ENCODE data around the gene MACROD2.

The MACROD2 gene

GRCh38 chr20:15889514-15890256 is 1894.4 kb downstream of the MACROD2 start:
- no peak for DNase-seq (ENCODE audit: low read depth, low spot score)

- no peak for DNase-seq (ENCODE audit: low read depth, low spot score)
Observed at GRCh38 chr20:15890407-15890982, 1895.2 kb downstream of the MACROD2 start.

DNA sequence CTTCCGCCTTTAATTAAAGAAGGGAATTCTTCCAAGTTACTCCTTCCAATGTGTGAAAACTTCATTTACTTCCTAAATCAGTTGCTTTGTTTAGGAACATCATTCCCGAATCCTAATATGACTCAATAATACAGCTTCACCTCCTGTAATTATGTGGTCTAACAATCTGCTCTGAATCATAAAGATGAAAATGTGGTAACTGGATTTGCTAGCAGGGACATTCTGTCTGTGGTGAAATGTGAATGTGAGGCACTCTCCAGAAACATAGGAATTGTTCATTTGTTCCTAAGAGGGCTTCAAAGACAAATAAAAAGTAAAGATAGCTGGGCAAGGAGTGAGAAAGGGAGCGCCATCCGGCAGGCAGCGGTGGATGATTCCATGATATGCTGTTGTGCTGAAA is 1899.8 kb downstream of the MACROD2 start:
- no peak for DNase-seq (ENCODE audit: low read depth, low spot score)

GRCh38 chr20:15895560-15896084 is 1900.3 kb downstream of the MACROD2 start:
- DNase-seq (ENCODE audit: low read depth, low spot score), result no peak

DNA sequence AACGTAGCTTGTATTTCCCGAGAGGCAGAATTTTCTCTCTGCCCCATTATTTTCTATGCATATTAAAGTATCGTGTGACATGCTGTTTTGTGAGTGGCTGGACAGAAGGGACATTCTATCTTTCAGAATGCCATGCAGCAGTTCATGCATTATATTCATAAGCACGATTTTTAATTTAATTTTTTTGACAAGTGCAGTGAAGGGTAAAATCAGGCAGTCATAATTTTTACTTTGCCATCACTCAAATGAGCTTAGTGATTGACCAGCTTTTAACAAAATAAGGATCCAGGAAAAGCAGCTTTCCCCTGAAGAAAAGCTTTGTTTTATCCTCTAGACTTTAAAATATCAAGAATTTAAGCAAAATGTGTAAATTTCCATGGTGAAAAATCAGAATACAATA is 1904.7 kb downstream of the MACROD2 start:
- DNase-seq (ENCODE audit: low read depth, low spot score), result no peak

DNA sequence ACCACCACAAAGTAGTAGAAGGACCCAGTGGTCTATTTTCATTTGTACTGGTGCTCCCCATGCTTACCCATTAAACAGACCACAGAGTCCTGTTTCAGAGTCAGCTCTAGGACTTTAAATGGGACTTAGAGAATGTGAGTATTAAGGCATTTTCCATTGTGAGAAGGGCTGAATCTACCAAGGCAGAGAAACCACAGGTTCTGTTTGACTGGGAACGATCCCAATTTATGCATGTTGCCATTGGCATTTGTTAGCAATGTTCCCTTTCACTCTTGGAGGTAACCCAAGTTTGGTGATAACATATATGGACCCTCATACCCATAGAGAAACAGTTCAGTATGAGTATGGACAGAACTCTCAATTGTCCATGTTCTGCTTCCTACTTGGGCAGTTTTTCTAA is 1905.1 kb downstream of the MACROD2 start:
- DNase-seq (ENCODE audit: low read depth, low spot score), result no peak

DNA sequence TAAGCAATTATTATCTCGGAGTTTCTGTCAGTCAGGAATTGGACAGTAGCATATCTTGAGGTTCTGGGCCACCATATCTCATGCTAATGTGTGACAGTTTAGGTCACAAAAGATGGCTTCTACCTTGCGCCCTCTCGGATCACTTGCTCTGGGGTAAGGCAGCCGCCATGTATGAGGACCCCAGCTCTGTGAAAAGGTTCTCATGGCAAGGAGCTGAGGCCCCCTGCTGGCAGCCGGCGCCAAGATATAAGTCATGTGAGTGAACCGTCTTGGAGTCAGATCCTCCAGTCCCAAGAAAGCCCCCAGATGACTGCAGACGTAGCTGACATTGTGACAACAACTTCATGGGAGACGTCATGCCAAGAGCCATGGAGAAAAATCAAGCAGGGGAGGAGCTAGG is 1907.2 kb downstream of the MACROD2 start:
- DNase-seq (ENCODE audit: low read depth, low spot score), result no peak

- DNase-seq (ENCODE audit: low read depth, low spot score), result no peak
Observed at GRCh38 chr20:15905661-15906060, 1910.3 kb downstream of the MACROD2 start.

GRCh38 chr20:15909995-15910394 is 1914.7 kb downstream of the MACROD2 start:
- DNase-seq (ENCODE audit: low read depth, low spot score), result no peak

- DNase-seq (ENCODE audit: low read depth, low spot score), result no peak
Observed at GRCh38 chr20:15911581-15911980, 1916.3 kb downstream of the MACROD2 start.

DNA sequence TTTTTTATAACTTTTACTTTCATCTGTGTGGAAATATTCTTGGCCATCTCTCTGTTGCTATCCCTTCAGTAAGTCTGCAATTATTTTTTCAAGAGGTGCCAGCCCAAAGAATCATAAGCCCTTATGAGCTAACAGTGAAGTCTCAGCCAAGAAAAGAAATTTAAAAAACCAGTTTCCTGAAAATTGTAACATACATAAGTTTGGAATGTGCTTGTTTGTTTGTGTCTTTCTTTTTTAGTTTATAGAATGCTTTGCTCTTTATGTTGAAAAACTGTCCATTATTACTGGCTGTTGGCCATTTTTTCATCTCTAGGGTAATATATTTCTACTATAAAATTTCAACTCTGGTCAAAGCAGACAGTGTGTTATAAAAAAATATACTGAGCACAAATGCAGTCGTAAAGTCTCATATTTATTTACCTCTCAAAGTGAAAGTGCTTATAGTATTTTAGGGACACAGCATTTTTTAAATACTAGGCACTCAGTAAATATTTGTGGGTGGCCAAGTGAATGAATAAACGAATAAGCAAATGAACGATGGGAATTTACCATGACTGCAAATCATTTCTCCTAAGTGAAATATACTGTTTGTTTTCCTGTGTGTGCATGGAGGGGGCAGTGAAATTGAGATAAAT is 1918.2 kb downstream of the MACROD2 start:
- no peak for DNase-seq (ENCODE audit: low read depth, low spot score)

- DNase-seq (ENCODE audit: low read depth, low spot score), result no peak
Observed at GRCh38 chr20:15916623-15917022, 1921.3 kb downstream of the MACROD2 start.

DNA sequence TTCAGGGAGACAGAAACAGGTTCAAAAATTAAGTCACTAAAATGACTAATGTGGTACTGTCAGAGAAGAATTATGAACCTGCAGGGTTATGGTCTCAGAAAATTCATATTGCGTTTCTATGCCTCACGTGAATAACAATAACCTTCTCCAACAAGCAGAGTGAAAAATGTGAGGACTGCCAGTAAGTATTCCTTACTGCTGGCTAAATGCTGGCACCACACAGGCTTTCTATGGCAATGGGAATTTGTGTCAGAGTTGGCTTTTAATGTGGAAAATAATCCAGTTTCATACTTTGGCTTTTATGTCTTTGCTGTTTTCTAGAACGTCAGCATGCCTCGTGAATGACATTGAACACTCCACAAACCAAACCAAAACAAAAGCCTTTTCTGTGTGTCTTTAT is 1922.0 kb downstream of the MACROD2 start:
- no peak for DNase-seq (ENCODE audit: low read depth, low spot score)

GRCh38 chr20:15918631-15919030 is 1923.3 kb downstream of the MACROD2 start:
- no peak for DNase-seq (ENCODE audit: low read depth, low spot score)

- no peak for DNase-seq (ENCODE audit: low read depth, low spot score)
Observed at GRCh38 chr20:15919118-15919517, 1923.8 kb downstream of the MACROD2 start.

GRCh38 chr20:15921930-15922329 is 1926.6 kb downstream of the MACROD2 start:
- no peak for DNase-seq (ENCODE audit: low read depth, low spot score)

- no peak for DNase-seq (ENCODE audit: low read depth, low spot score)
Observed at GRCh38 chr20:15922556-15922955, 1927.2 kb downstream of the MACROD2 start.

GRCh38 chr20:15923030-15923776 is 1927.9 kb downstream of the MACROD2 start:
- no peak for DNase-seq (ENCODE audit: low read depth, low spot score)

DNA sequence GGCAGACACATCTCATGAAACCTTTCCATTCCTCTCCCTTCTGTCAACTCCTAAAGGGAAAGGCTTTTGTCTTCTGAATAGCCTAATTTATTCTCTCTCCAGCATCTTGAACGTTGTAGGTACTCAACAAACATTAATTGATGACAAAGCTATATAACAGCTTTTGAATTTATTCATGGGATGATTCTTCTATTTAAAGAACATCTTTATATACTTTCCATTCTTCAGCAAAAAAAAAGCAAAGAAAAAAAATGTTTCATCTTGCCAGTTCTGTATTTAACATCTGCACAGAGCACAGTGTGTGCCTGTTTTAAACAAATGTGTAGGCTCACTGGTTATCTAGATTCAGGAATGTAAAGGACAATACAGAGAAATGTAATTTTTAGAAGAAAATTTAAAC is 1929.2 kb downstream of the MACROD2 start:
- no peak for DNase-seq (ENCODE audit: low read depth, low spot score)

GRCh38 chr20:15925376-15925775 is 1930.1 kb downstream of the MACROD2 start:
- DNase-seq (ENCODE audit: low read depth, low spot score), result no peak

DNA sequence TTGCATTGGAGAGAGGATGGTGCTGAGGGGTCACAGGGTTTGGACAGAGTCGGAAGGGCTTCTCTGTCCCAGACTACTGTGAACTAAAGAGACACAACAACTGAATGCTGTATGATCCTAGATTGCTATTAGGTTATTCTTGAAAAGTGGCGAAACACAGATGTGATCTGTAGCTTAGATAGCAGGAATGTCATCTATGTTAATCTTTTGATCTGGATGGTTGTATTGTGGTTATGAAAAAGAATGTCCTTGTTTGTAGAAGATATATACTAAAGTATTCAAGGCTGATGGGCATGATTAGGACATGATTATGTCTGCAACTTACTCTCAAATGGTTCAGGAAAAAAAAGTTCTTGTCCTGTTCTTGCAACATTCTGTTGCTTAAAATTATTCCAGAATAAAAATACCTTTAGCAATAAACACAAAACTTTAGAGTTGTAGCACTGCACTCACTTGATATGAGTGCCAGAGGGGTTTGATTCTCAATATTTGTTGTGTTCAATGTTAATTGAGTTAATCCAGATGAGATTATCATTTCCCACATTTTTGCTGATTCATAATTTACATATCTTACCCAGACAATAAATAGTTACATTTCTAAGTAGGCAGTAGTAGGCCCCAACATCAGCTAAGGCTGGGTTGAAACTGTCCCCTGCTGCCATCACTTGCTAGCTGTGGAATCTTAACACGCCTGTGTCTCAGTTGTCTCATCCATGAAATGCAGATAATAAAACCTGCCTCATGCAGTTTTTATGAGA is 1932.8 kb downstream of the MACROD2 start:
- DNase-seq (ENCODE audit: low read depth, low spot score), result no peak
